ENCODE data around the gene G0S2. TPM values are rescaled to one million over a fixed set of nuclear protein-coding genes. Genes with fewer than 3 reads are reported as not detected.

Gene G0S2
- total and polyA plus RNA-seq, 9 of the 15 experiments (the other 6 are each of a cell fraction or from before 2014, with no cell fraction given): 0.18 to 65.6 (median 11.4) TPM

GRCh38 chr1:209652873-209653401 lies 22.3 kb upstream of the G0S2 start (continued):
- TF ChIP-seq ZNF707 (CRISPR knock-in tag; conservative IDR thresholded peaks at IDR 0.05) (no peak), BHLHE40 (IDR thresholded peaks at IDR 0.05; ENCODE audit: low read length) (no peak), DIDO1 (tag; IDR thresholded peaks at IDR 0.05; ENCODE audit: low read depth) (no peak), ZNF217 (CRISPR knock-in tag; IDR thresholded peaks at IDR 0.05) (no peak), HMG20A (CRISPR knock-in tag; conservative IDR thresholded peaks at IDR 0.05) (no peak), BRD4 (IDR thresholded peaks at IDR 0.05) (no peak), MLX (CRISPR knock-in tag; conservative IDR thresholded peaks at IDR 0.05) (no peak), NFIC (IDR thresholded peaks at IDR 0.05) (peak; percentile 95), ZNF583 (CRISPR knock-in tag; IDR thresholded peaks at IDR 0.05) (no peak), SP2 (IDR thresholded peaks at IDR 0.05; ENCODE audit: extremely low read depth, low read depth, low read length, poor library complexity, severe bottlenecking) (no peak), NR2F6 (CRISPR knock-in tag; IDR thresholded peaks at IDR 0.05) (no peak), REST (IDR thresholded peaks at IDR 0.05; ENCODE audit: borderline replicate concordance) (peak; percentile 74), REST (CRISPR knock-in tag; IDR thresholded peaks at IDR 0.05; ENCODE audit: low read depth) (no peak), HEY1 (CRISPR knock-in tag; IDR thresholded peaks at IDR 0.05; ENCODE audit: borderline replicate concordance) (no peak), ZBTB33 (CRISPR knock-in tag; IDR thresholded peaks at IDR 0.05) (no peak), IRF2 (CRISPR knock-in tag; IDR thresholded peaks at IDR 0.05) (no peak), HIVEP1 (CRISPR knock-in tag; IDR thresholded peaks at IDR 0.05) (no peak), E2F3 (CRISPR knock-in tag; IDR thresholded peaks at IDR 0.05) (no peak), ZNF174 (CRISPR knock-in tag; IDR thresholded peaks at IDR 0.05) (no peak), SNIP1 (IDR thresholded peaks at IDR 0.05; ENCODE audit: low read depth) (no peak), PHB (CRISPR knock-in tag; IDR thresholded peaks at IDR 0.05) (no peak)

Data from K562 (cell line).